Fibroblast of villous mesenchyme (primary cell): Measurements from ENCODE around the gene MZT2B. TPM values are rescaled to one million over a fixed set of nuclear protein-coding genes. Genes with fewer than 3 reads are reported as not detected.
"Not testable (repeated sequence)": the region's sequence is repeated elsewhere in the genome, so short reads cannot be mapped to it uniquely, and the experiment has no call there.

ENCODE experiments used
- DNase-seq: peaks from one replicate; pipeline ENCODE4 v3.0.0-alpha.2; 2010; ENCODE audit warnings: low read depth
- H3K4me3 ChIP-seq: 2 replicates; pipeline ENCODE4 v1.5.1; 2011; ENCODE audit warnings: low read depth, mild to moderate bottlenecking, low read length
- total RNA-seq: library from RNA; depleted of rRNA; stranded (reverse); fragments of >200 nt; gene quantifications from 2 replicates; pipeline ENCODE4 v1.2.3, GENCODE V29; 2012
- TF ChIP-seq, protein P1 (sequence below): IDR thresholded peaks from 2 replicates; pipeline ENCODE4 v1.5.1; 2012; ENCODE audit warnings: low read depth, mild to moderate bottlenecking, low read length; ENCODE audit not compliant: insufficient read depth

Gene MZT2B
- total RNA-seq, 1 donor, result 141 TPM

DNA sequence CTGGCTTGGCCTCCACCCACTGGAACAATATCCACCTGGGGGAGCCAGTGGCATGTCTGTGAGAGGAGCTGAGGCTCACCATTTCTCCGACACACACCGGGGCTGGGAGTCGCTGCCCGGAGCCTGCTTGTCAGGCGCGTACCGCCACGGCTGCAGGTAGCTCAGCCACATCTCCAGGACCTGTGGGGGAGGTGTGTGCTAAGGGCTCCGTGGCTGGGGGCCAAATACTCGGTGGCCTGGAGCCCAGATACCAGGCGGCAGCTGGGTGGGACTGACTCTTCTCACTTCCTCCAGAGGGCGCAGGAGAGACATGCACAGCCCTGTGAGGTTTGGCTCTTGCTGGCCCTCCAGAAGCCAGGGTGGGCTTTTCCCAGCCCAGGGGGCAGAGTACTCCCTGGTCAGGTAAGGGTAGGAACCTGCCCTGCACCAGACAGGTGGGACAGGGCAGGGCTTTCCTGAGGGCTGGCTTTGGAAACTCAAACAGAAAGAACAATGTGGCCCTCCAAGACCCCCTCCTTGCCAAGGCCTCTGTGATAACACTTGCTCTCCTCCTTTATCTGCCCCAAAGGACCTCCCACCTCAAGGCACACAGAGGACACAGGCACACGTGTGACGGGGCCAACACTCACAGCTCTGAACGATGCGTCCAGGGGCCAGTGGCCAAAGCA, 26.0 kb upstream of the MZT2B start:
- not testable (repeated sequence) for H3K4me3 ChIP-seq
- DNase-seq, result peak; percentile 35
- TF ChIP-seq, protein P1, sequence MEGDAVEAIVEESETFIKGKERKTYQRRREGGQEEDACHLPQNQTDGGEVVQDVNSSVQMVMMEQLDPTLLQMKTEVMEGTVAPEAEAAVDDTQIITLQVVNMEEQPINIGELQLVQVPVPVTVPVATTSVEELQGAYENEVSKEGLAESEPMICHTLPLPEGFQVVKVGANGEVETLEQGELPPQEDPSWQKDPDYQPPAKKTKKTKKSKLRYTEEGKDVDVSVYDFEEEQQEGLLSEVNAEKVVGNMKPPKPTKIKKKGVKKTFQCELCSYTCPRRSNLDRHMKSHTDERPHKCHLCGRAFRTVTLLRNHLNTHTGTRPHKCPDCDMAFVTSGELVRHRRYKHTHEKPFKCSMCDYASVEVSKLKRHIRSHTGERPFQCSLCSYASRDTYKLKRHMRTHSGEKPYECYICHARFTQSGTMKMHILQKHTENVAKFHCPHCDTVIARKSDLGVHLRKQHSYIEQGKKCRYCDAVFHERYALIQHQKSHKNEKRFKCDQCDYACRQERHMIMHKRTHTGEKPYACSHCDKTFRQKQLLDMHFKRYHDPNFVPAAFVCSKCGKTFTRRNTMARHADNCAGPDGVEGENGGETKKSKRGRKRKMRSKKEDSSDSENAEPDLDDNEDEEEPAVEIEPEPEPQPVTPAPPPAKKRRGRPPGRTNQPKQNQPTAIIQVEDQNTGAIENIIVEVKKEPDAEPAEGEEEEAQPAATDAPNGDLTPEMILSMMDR, result peak; percentile 59

DNA sequence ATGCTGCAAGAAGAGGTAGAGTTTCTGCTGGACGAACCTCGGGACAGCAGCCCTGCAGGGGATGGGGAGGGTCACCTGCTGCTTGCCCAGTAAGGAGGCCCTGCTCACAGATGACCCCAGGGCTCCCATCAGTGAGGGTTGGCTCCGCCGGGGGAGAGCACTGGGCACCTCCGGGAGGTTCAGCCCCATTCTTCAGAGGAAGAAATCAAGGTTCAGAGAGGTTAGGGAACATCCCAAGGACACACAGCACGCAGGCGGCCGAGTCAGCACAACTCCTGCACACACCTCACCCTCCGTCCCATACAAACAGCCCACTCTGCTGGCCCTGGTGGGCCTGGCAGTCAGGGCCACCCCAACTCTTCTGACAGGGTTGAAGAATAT, 25.4 kb upstream of the MZT2B start:
- no peak for DNase-seq
- TF ChIP-seq, protein P1, result no peak
- H3K4me3 ChIP-seq, result no peak overlapping the region

DNA sequence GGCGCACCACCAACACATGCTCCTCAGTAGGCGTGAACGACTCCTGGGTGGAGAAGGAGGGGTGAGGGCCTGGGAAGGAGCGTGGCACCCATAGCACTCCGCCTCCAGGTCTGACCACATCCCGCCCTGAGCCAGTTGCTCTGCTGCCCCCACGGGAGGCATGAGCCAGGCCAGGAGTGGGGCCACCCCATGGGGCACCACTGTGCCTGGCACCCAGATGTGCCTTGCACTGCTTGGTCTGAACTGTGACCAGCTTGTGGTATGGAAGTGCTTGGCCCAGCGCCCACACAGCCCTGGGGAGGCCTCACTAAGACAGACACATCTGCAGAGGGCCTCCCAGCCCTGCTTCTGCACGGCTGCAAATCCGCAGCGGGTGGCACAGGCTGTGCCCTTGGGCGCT, 24.7 kb upstream of the MZT2B start:
- not testable (repeated sequence) for H3K4me3 ChIP-seq, DNase-seq

DNA sequence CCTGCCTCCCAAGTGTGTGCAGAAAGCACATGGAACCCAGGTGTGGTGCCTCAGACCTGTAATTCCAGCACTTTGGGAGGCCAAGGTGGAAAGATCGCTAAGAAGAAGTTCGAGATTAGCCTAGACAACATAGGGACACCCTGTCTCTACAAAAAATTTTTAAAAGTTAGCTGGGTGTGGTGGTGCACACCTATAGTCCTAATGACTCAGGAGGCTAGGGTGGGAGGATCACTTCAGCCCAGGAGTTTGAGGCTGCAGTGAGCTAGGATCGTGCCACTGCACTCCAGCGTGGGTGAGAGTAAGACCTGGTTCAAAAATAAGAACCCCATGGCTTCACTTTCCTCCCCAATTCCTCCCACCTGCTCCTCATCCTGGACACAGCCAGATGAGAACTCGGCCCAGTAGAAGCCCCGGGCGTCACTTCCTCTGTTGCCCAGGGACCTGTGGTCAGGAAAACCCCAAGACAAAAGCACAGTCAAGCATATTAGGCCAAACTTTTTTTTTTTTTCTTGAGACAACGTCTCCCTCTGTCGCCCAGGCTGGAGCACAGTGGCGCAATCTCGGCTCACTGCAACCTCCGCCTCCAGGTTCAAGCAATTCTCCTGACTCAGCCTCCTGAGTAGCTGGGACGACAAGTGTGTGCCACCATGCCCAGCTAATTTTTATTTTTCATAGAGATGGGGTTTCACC, 24.1 kb upstream of the MZT2B start:
- DNase-seq, H3K4me3 ChIP-seq: not testable (repeated sequence)

DNA sequence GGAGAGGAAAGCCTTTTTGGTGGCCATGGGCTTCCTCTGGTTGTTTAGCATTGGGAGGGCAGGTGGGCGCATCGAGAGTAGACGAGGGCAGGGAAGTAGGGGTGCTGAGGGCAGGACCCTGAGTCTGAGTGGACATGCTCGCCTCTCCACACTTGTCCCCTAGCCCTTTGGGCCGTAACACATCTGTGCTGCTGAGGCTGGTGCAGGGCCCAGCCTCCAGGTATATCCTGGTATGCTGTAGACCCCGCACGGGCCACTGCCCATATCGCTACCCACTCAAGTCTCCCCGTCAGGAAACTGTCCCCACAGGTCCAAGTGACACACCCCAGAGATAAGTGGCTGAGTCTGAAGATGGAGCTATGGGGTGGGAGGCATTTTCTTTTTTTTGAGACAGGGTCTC, 23.4 kb upstream of the MZT2B start:
- TF ChIP-seq, protein P1, result no peak
- no peak for DNase-seq
- no peak overlapping the region for H3K4me3 ChIP-seq

DNA sequence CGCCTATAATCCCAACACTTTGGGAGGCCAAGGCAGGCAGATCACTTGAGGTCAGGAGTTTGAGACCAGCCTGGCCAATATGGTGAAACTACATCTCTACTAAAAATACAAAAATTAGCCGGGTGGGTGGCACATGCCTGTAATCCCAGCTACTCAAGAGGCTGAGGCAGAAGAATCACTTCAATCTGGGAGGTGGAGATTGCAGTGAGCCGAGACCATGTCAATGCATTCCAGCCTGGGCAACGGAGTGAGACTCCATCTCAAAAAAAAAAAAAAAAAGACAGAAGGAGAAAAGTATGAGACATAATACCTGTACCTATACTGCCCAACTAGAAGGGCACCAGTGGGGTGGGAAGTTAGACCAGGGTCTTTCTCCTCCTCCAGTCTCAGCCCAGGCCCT, 22.7 kb upstream of the MZT2B start:
- not testable (repeated sequence) for DNase-seq, H3K4me3 ChIP-seq

DNA sequence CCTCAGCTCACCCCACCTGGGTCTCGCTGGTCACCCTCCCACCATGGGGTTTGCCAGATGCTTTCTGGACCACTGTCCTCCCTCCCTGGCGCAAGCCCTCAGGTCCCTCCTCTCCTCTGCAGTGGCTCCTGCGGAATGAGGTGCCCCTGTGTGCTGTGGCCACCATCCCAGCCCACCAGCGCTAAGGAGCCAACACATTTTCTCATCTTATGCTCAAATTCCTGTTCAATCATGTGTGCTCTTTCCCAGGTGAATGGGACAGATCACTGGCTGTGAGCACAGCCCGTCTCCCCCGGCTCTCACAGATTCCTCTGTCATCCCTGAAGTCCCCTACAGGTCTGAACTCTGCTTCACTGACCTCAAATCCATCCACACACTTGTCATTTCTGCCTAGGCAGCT, 21.9 kb upstream of the MZT2B start:
- TF ChIP-seq, protein P1, result no peak
- DNase-seq, result no peak
- no peak overlapping the region for H3K4me3 ChIP-seq

DNA sequence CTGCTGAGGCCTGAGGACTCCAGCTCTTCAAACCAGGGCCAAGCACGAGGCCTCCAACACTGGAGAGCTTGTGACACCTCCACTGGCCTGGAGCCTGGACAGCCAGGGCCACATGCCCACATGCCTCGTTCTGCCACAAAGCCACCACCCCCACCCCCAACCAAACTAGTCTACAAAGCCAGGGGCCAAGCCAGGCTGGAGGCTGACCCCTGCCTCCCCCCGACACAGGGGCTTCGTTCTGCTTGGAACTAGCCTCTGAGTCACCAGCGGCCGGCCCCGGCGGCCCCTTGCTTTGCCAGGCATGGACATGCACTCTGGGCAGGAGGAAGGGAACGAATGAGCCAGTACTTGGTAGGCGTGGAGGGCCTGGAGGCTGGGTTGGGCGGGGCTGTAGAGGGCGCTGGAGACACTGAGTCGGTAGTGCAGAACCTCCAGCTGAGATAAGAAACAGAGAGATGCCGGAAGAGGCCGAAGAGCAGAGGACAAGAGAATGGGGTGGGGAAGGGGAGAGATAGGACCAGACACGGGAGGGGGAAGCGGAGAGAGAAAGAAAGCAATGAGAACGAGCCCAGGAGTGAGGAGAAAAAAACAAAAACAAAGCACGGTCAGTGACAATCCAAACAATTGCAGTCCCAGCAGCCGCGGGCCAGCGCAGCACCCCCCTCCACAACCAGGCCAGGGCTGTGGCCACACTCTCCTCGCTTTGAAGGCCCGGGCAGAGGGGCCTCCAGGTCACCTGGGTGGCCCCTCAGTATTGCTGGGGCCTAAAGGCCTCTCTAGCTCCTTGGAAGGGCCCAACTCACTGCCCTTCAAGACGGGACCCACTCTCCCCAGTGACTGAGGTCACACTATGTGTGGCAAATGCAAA, 21.0 kb upstream of the MZT2B start:
- DNase-seq, H3K4me3 ChIP-seq: not testable (repeated sequence)

DNA sequence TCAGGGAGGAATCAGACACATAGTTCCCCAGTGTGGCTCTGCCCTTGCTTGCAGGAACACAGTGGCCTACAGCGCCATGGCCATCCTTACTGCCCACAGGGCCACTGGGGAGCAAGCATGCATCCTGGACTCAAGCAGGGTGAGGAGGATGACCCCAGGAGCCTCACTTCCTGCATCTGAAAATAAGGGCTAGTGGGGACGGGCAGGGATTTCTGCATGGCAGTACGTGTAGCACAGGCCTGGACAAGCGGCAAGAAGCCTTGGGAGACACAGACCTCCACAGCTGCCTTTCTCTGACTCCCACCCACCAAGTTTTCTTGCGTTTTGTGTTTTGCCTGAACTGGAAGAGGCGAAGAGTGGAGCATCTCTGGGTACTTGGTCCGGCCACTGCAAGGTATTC, 19.6 kb upstream of the MZT2B start:
- DNase-seq, H3K4me3 ChIP-seq: not testable (repeated sequence)
